Measurements from ENCODE around the gene SGPP2. TPM values are rescaled to one million over a fixed set of nuclear protein-coding genes. Genes with fewer than 3 reads are reported as not detected.

Gene SGPP2
- total RNA-seq, 2 donors from 2014 or later = 4.0 to 4.9 TPM

- 61 to 63% methylated on average over 2 of the region's 2 CpGs for WGBS, 2 donors
- intact Hi-C loops (cut with DNase I) = no loop called here
- TF ChIP-seq POLR2A (IDR thresholded peaks at IDR 0.05) (no peak), CTCF (IDR thresholded peaks at IDR 0.05) (no peak)
- H3K27me3 ChIP-seq = no peaks in the 10 kb centered on the region
- DNase-seq = no peak
- peaks cover 8% of the 10 kb centered on the region for H3K4me1 ChIP-seq
- no peak overlapping the region for H3K27ac ChIP-seq
- H3K9me3 ChIP-seq = no peaks in the 10 kb centered on the region
- ATAC-seq = no peak
- no peaks in the 10 kb centered on the region for H3K36me3 ChIP-seq (replicated peaks in 1 of 2; ENCODE audit: insufficient read depth in 1 of 2, low read depth in 2 of 2)
- no peak overlapping the region for H3K4me3 ChIP-seq
These were observed 11.7 kb downstream of the SGPP2 start for GRCh38 chr2:222436040-222436413.

GRCh38 chr2:222439692-222440091 lies 15.3 kb downstream of the SGPP2 start:
- DNase-seq = no peak
- Histone ChIP-seq H3K36me3 (replicated peaks in 1 of 2; ENCODE audit: insufficient read depth in 1 of 2, low read depth in 2 of 2) (no peaks in the 10 kb centered on the region), H3K4me1 (peaks cover 5% of the 10 kb centered on the region), H3K27me3 (no peaks in the 10 kb centered on the region), H3K4me3 (no peak overlapping the region), H3K9me3 (no peaks in the 10 kb centered on the region), H3K27ac (no peak overlapping the region)
- TF ChIP-seq POLR2A (IDR thresholded peaks at IDR 0.05) = no peak
- no peak for TF ChIP-seq CTCF (IDR thresholded peaks at IDR 0.05)
- WGBS, 2 donors = 16 to 21% methylated on average over 1 of the region's 1 CpG
- intact Hi-C loops (cut with DNase I) = no loop called here
- no peak for ATAC-seq

- no peaks in the 10 kb centered on the region for H3K27me3 ChIP-seq
- no peaks in the 10 kb centered on the region for H3K9me3 ChIP-seq
- ATAC-seq (no peak), DNase-seq (no peak)
- H3K4me1 ChIP-seq = peaks cover 5% of the 10 kb centered on the region
- H3K4me3 ChIP-seq = no peak overlapping the region
- no peak overlapping the region for H3K27ac ChIP-seq
- WGBS, 2 donors = 38 to 41% methylated on average over 4 of the region's 4 CpGs
- no peak for TF ChIP-seq CTCF (IDR thresholded peaks at IDR 0.05)
- TF ChIP-seq POLR2A (IDR thresholded peaks at IDR 0.05) = no peak
- no peaks in the 10 kb centered on the region for H3K36me3 ChIP-seq (replicated peaks in 1 of 2; ENCODE audit: insufficient read depth in 1 of 2, low read depth in 2 of 2)
- intact Hi-C loops (cut with DNase I) = no loop called here
These were observed 16.5 kb downstream of the SGPP2 start for GRCh38 chr2:222440673-222441422.

GRCh38 chr2:222442665-222443064 lies 18.3 kb downstream of the SGPP2 start:
- intact Hi-C loops (cut with DNase I) = no loop called here
- Histone ChIP-seq H3K27ac (no peak overlapping the region), H3K4me1 (peaks cover 5% of the 10 kb centered on the region), H3K36me3 (replicated peaks in 1 of 2; ENCODE audit: insufficient read depth in 1 of 2, low read depth in 2 of 2) (no peaks in the 10 kb centered on the region), H3K27me3 (no peaks in the 10 kb centered on the region), H3K9me3 (no peaks in the 10 kb centered on the region), H3K4me3 (no peak overlapping the region)
- DNase-seq (no peak), ATAC-seq (no peak)
- TF ChIP-seq POLR2A (IDR thresholded peaks at IDR 0.05) (no peak), CTCF (IDR thresholded peaks at IDR 0.05) (no peak)
- WGBS, 2 donors = 35 to 45% methylated on average over 5 of the region's 5 CpGs

- intact Hi-C loops (cut with DNase I) = no loop called here
- Histone ChIP-seq H3K4me3 (no peak overlapping the region), H3K4me1 (peaks cover under 1% of the 10 kb centered on the region), H3K9me3 (no peaks in the 10 kb centered on the region), H3K27ac (no peak overlapping the region), H3K36me3 (replicated peaks in 1 of 2; ENCODE audit: insufficient read depth in 1 of 2, low read depth in 2 of 2) (no peaks in the 10 kb centered on the region), H3K27me3 (no peaks in the 10 kb centered on the region)
- ATAC-seq (no peak), DNase-seq (no peak)
- TF ChIP-seq CTCF (IDR thresholded peaks at IDR 0.05) (no peak), POLR2A (IDR thresholded peaks at IDR 0.05) (no peak)
- WGBS, 2 donors = 57 to 71% methylated on average over 1 of the region's 1 CpG
These were observed 20.9 kb downstream of the SGPP2 start for GRCh38 chr2:222445227-222445626.
